ENCODE results near the gene PPARD. TPM values are rescaled to one million over a fixed set of nuclear protein-coding genes. Genes with fewer than 3 reads are reported as not detected.

The PPARD gene
- total and polyA plus RNA-seq, 2 of the 13 experiments (the other 11 are each of a cell fraction or from before 2014, with no cell fraction given): 6.1 to 13.3 TPM

DNA sequence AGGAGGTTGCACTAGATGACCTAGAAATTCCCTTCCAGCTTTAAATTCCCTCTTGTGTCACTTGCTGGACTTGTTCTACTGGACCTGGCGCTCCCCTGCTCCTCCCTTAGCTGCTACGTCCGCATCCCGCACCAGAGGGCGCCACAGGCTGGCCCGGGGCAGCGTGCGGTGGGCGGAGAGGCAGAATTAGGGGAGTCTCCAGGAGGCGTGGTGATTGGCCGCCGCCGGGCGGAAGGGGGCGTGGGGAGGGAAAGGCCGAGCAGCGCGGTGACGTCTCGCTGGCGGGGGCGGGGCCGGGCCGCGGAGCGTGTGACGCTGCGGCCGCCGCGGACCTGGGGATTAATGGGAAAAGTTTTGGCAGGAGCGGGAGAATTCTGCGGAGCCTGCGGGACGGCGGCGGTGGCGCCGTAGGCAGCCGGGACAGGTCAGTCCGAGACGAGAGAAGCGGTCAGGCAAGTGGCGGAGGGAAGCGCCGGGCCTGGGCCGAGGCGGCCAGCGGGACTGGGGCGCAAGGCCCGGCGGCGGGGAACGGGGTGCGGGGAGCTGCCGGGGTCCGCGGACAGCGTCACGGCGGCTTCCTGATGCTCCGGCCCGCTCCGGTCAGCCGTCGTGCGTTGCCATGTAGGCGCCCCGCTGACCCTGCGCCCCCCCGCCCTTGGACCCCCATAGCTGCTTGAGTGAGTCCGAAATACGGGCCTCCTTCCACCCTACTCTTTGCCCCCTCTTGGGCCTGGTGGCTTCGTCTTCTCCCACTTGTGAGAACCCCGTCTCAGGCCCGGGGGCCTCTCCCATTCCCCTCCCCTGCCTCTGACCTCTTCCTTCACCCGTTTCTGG is at the start of gene PPARD (continued):
- TF ChIP-seq, protein P1, sequence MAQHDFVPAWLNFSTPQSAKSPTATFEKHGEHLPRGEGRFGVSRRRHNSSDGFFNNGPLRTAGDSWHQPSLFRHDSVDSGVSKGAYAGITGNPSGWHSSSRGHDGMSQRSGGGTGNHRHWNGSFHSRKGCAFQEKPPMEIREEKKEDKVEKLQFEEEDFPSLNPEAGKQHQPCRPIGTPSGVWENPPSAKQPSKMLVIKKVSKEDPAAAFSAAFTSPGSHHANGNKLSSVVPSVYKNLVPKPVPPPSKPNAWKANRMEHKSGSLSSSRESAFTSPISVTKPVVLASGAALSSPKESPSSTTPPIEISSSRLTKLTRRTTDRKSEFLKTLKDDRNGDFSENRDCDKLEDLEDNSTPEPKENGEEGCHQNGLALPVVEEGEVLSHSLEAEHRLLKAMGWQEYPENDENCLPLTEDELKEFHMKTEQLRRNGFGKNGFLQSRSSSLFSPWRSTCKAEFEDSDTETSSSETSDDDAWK (CRISPR knock-in tag; IDR thresholded peaks at IDR 0.05): no peak
- TF ChIP-seq, protein P2, sequence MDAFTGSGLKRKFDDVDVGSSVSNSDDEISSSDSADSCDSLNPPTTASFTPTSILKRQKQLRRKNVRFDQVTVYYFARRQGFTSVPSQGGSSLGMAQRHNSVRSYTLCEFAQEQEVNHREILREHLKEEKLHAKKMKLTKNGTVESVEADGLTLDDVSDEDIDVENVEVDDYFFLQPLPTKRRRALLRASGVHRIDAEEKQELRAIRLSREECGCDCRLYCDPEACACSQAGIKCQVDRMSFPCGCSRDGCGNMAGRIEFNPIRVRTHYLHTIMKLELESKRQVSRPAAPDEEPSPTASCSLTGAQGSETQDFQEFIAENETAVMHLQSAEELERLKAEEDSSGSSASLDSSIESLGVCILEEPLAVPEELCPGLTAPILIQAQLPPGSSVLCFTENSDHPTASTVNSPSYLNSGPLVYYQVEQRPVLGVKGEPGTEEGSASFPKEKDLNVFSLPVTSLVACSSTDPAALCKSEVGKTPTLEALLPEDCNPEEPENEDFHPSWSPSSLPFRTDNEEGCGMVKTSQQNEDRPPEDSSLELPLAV (CRISPR knock-in tag; conservative IDR thresholded peaks at IDR 0.05; ENCODE audit: low read depth): no peak
- no peak; the same call in 1 of the 2 replicates for TF ChIP-seq ZNF225 (CRISPR knock-in tag; IDR thresholded peaks at IDR 0.05)
- no peak for TF ChIP-seq ZNF3 (CRISPR knock-in tag; IDR thresholded peaks at IDR 0.05)
- 0 out of 2 replicates have a peak, but pooled peaks have one; percentile 8 for TF ChIP-seq HNF4G (IDR thresholded peaks at IDR 0.05; ENCODE audit: borderline replicate concordance, low read depth, low read length)
- TF ChIP-seq HNF4G (CRISPR knock-in tag; IDR thresholded peaks at IDR 0.05; ENCODE audit: borderline replicate concordance, low read depth): peak; percentile 59; the same call in 1 of the 2 replicates
- no peak for TF ChIP-seq ZNF282 (IDR thresholded peaks at IDR 0.05; ENCODE audit: partially characterized antibody)
- TF ChIP-seq SMC3 (IDR thresholded peaks at IDR 0.05; ENCODE audit: low read length): peak; percentile 95
- TF ChIP-seq CC2D1A (CRISPR knock-in tag; IDR thresholded peaks at IDR 0.05): no peak
- TF ChIP-seq NR2F6 (IDR thresholded peaks at IDR 0.05): no peak
- peak; percentile 43; the same call in 1 of the 2 replicates for TF ChIP-seq NR2F6 (CRISPR knock-in tag; IDR thresholded peaks at IDR 0.05)
- no peak for TF ChIP-seq ZNF546 (CRISPR knock-in tag; conservative IDR thresholded peaks at IDR 0.05)
- TF ChIP-seq NCOA1 (CRISPR knock-in tag; IDR thresholded peaks at IDR 0.05): no peak
- TF ChIP-seq MAF1 (CRISPR knock-in tag; IDR thresholded peaks at IDR 0.05; ENCODE audit: borderline replicate concordance): no peak
- peak; percentile 57; the same call in 1 of the 2 replicates for TF ChIP-seq PHF20 (CRISPR knock-in tag; IDR thresholded peaks at IDR 0.05)
- TF ChIP-seq, protein P3, sequence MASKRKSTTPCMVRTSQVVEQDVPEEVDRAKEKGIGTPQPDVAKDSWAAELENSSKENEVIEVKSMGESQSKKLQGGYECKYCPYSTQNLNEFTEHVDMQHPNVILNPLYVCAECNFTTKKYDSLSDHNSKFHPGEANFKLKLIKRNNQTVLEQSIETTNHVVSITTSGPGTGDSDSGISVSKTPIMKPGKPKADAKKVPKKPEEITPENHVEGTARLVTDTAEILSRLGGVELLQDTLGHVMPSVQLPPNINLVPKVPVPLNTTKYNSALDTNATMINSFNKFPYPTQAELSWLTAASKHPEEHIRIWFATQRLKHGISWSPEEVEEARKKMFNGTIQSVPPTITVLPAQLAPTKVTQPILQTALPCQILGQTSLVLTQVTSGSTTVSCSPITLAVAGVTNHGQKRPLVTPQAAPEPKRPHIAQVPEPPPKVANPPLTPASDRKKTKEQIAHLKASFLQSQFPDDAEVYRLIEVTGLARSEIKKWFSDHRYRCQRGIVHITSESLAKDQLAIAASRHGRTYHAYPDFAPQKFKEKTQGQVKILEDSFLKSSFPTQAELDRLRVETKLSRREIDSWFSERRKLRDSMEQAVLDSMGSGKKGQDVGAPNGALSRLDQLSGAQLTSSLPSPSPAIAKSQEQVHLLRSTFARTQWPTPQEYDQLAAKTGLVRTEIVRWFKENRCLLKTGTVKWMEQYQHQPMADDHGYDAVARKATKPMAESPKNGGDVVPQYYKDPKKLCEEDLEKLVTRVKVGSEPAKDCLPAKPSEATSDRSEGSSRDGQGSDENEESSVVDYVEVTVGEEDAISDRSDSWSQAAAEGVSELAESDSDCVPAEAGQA (IDR thresholded peaks at IDR 0.05; ENCODE audit: low read depth): no peak; the same call in 1 of the 2 replicates
- TF ChIP-seq, protein P3 (CRISPR knock-in tag; IDR thresholded peaks at IDR 0.05; ENCODE audit: borderline replicate concordance): no peak
- TF ChIP-seq ZNF619 (CRISPR knock-in tag; IDR thresholded peaks at IDR 0.05): no peak
- TF ChIP-seq BRD4 (CRISPR knock-in tag; IDR thresholded peaks at IDR 0.05): no peak
- TF ChIP-seq, protein P4, sequence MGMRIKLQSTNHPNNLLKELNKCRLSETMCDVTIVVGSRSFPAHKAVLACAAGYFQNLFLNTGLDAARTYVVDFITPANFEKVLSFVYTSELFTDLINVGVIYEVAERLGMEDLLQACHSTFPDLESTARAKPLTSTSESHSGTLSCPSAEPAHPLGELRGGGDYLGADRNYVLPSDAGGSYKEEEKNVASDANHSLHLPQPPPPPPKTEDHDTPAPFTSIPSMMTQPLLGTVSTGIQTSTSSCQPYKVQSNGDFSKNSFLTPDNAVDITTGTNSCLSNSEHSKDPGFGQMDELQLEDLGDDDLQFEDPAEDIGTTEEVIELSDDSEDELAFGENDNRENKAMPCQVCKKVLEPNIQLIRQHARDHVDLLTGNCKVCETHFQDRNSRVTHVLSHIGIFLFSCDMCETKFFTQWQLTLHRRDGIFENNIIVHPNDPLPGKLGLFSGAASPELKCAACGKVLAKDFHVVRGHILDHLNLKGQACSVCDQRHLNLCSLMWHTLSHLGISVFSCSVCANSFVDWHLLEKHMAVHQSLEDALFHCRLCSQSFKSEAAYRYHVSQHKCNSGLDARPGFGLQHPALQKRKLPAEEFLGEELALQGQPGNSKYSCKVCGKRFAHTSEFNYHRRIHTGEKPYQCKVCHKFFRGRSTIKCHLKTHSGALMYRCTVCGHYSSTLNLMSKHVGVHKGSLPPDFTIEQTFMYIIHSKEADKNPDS (CRISPR knock-in tag; IDR thresholded peaks at IDR 0.05): no peak

All from HepG2 (cell line).